GM13976 (cell line): ENCODE measurements around the gene KRT83.

Experiments used
- DNase-seq: peaks from one replicate; pipeline ENCODE4 v3.0.0; 2012; ENCODE audit warnings: low spot score
- in situ Hi-C: fragments of 300-500 bp; cut with MboI; formaldehyde crosslinking; loops from one replicate; pipeline ENCODE4 v1.12.0; 2022; ENCODE audit warnings: low sequenced_read_pairs, mixed read lengths, inconsistent platforms; ENCODE audit not compliant: unreplicated experiment
- TF ChIP-seq, protein P1 (sequence below): IDR thresholded peaks from 2 replicates; pipeline ENCODE4 v1.5.1; 2012; ENCODE audit warnings: borderline replicate concordance, mild to moderate bottlenecking; ENCODE audit not compliant: insufficient read depth; ENCODE audit errors: extremely low read depth, missing control alignments, control extremely low read depth

The KRT83 gene

GRCh38 chr12:52285851-52286530 lies 35.2 kb downstream of the KRT83 start:
- in situ Hi-C loops = no loop called here
- TF ChIP-seq, protein P1, sequence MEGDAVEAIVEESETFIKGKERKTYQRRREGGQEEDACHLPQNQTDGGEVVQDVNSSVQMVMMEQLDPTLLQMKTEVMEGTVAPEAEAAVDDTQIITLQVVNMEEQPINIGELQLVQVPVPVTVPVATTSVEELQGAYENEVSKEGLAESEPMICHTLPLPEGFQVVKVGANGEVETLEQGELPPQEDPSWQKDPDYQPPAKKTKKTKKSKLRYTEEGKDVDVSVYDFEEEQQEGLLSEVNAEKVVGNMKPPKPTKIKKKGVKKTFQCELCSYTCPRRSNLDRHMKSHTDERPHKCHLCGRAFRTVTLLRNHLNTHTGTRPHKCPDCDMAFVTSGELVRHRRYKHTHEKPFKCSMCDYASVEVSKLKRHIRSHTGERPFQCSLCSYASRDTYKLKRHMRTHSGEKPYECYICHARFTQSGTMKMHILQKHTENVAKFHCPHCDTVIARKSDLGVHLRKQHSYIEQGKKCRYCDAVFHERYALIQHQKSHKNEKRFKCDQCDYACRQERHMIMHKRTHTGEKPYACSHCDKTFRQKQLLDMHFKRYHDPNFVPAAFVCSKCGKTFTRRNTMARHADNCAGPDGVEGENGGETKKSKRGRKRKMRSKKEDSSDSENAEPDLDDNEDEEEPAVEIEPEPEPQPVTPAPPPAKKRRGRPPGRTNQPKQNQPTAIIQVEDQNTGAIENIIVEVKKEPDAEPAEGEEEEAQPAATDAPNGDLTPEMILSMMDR = no peak
- DNase-seq = no peak

- TF ChIP-seq, protein P1 = no peak
- DNase-seq = no peak
- in situ Hi-C loops = no loop called here
Measured at GRCh38 chr12:52285172-52285745, 35.9 kb downstream of the KRT83 start.

- DNase-seq = no peak
- in situ Hi-C loops = no loop called here
- TF ChIP-seq, protein P1 = no peak
Measured at GRCh38 chr12:52284562-52285171, 36.5 kb downstream of the KRT83 start.

DNA sequence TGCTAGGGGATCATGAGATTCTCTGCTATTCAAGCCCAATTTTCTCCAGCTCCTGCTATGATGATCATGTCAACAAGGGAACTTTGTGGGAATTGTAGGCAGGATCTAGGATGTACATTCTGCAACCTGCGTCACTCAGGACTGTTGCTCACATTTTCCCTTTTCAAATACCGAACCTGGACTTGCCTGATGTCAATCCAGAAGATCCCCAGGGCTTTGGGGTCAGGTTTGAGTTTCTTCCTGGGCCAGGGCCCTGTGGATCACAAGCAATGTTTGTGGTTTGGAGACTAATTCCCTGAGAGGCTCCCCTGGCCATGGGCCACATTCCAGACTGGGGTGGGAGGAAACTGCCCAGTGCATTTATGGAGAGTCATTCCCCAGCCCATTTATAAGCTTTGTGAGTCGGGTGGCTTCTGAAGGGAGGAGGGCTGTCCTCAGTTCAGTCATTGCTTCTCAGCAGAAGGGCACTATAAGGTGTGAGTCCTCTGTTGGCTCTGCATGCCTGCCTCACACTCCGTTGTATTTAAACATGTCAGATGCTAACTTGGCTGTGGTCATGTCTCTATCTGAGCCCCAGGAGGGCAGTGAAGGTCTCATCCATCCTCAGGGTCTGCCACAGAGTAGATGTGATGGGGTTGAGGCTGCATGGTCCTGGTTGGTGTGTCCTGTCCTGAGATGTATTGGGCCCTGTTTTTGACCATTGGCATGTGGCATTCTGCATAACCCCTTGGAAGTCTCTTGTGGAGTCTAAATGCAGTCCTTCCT lies 40.2 kb downstream of the KRT83 start:
- no peak for DNase-seq
- TF ChIP-seq, protein P1 = no peak
- in situ Hi-C loops = no loop called here

GRCh38 chr12:52280319-52280795 lies 40.8 kb downstream of the KRT83 start:
- DNase-seq = no peak
- in situ Hi-C loops = no loop called here
- TF ChIP-seq, protein P1 = no peak

- no peak for DNase-seq
- TF ChIP-seq, protein P1 = no peak
- in situ Hi-C loops = no loop called here
Measured at GRCh38 chr12:52279422-52280318, 41.5 kb downstream of the KRT83 start.
